NCI-H1092 treated with DMSO at 0.1 percent for 48 hours (cell line): Measurements from ENCODE around the gene ITFG1.
A peak's percentile ranks its signal among the peaks of the same experiment; 100 is the strongest.
"Not testable (repeated sequence)": the region's sequence is repeated elsewhere in the genome, so short reads cannot be mapped to it uniquely, and the experiment has no call there.

ENCODE experiments used
- DNase-seq: peaks from one replicate; lab custom pipeline; 2025; lab: John Stamatoyannopoulos, UW

Gene ITFG1

DNA sequence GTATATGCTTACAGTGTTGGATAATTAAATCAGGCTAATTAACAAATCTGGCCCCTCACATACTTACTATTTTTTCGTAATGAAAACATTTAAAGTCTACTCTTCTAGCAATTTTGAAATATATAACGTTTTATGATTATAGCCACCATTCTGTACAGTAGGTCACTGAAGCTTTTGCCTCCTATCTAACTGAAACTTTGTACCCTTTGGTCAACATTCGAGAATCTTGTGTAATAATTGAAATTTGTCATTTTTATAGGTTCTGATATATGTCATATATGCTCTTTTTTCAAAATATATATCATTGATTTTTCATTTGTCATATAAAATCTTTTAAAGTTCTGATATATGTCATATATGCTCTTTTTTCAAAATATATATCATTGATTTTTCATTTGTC, 12.9 kb upstream of the ITFG1 start:
- no peak for DNase-seq

DNA sequence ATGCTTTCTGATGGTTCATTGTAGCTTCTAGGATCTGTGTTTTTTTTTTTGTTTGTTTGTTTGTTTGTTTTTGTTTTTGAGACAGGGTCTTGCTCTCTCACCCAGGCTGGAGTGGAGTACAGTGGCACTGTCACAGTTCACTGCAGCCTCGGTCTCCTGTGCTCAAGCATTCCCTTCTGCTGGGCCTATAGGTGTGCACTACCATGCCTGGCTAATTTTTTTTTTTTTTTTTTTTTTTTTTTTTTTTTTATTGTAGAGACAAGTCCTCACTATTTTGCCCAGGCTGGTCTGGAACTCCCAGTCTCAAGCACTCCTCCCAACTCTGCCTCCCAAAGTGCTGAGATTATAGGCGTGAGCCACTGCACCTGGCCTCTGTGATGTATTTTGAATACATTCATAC, 12.1 kb upstream of the ITFG1 start:
- not testable (repeated sequence) for DNase-seq

DNA sequence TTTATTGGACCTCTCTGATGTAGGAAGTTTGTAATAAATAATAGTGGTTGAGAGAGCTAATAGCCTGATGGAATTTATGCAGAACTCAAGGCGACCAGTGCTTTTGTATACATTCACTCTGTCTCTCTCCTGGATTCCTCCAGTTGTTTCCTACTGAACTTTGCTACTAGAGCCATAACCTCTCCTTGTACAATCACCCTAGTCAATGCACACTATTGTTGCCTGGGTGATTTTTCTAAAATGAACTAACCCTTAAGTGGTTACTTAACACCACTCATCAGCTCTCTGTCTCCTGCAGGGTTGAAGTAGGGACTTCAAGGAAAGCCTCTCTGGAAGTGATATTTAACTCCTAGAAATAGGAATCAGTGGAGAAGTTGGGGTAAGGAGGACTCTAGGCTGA, 9.9 kb upstream of the ITFG1 start:
- no peak for DNase-seq

DNA sequence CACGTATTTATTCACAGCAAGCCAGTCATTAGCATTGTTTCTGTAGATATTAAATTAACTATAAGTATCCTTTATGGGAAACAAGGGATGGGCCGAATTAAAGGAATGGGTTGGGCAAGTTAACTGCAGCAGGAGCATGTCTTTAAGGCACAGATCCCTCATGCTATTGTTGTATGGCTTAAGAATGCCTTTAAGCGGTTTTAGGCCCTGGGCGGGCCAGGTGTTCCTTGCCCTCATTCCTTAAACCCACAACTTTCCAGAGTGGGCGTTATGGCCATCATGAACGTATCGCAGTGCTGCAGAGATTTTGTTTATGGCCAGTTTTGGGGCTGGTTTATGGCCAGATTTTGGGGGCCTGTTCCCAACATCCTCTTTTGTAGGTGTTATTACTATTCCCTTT, 9.3 kb upstream of the ITFG1 start:
- DNase-seq, result no peak

DNA sequence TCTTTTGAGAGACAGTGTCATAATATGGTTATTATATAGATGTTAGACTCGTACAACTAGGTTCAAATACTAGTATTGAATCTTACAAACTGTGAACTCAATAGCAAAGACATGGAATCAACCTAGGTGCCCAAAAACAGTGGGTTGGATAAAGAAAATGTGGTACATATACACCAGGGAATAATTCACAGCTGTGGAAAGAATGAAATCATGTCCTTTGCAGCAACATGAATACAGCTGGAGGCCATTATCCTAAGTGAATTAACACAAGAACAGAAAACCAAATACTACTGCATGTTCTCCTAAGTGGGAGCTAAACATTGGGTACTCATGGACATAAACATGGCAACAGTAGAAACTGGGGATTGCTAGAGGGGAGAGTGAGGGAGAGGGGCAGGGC, 8.4 kb upstream of the ITFG1 start:
- DNase-seq, result no peak

DNA sequence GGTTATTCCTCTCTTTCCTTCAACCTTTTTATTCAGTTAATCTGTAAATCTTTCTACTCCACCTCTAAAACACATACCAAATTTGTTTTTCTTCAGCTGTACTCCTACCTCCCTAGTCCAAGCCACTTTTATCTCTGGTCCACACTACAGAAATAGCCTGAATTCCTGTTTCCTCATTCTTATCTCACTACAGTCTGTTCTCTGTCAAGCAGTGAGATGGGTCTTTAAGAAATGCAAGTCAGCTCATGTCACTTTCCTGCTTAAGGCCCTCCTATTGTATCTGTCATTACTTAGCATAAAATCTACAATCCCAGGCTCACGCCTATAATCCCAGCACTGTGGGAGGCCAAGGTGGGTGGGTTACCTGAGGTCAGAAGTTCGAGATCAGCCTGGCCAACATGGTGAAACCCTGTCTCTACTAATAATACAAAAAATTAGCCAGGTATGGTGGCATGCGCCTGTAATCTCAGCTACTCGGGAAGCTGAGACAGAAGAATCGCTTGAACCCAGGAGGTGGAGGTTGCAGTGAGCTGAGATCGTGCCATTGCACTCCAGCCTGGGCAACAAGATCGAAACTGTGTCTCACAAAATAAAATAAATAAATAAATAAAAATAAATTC, 7.3 kb upstream of the ITFG1 start:
- not testable (repeated sequence) for DNase-seq

DNA sequence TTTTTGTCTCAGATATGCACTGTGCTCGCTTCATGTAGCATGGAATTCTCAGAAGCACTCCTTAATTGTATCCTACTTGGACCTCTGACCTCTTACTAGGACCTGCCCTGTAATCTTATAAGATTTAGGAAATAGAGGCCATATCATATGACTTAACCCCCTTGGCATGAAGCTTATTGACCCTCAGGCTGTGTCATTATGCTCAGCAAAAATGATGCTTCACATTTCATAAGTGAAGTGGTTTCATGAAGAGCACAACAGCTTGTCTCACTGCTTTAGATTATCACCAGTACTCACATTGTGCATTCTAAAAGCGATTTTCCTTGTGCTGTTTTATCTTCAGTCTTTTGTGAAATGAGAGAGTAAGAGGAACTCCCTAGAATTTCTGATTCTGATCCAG, 6.6 kb upstream of the ITFG1 start:
- no peak for DNase-seq

DNA sequence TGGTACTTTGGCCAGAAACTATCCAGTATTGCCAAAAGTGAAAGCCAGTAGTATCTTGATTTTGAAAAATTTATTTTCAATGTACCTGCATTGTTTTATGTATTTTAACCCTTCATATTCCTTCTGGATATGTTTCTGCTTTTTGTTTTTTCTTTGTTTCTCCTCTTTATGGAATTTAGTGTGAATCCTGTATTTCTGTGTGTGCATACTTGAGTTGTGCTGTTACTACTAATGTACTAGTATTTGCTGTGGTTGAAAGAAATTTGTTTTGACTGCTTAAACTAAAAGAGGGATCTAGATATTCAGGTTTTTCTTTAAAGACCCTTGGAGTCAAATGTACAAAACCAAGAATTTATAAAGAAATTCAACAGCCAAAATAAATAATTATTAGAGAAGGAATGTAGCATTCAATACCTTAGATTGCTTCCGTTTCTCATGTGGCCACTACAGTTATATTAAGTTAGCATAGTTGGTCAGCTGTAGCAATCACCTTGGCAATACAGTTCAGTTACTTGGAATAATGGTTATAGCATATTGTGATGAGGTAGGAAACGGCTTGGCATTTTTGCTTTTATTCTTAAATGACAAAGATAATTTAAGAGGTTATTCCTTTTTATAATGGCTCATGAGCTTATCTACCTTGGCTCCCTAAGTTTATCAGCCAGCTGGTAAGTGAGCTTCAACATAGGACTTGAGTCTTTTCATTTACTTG, 5.2 kb upstream of the ITFG1 start:
- no peak for DNase-seq

DNA sequence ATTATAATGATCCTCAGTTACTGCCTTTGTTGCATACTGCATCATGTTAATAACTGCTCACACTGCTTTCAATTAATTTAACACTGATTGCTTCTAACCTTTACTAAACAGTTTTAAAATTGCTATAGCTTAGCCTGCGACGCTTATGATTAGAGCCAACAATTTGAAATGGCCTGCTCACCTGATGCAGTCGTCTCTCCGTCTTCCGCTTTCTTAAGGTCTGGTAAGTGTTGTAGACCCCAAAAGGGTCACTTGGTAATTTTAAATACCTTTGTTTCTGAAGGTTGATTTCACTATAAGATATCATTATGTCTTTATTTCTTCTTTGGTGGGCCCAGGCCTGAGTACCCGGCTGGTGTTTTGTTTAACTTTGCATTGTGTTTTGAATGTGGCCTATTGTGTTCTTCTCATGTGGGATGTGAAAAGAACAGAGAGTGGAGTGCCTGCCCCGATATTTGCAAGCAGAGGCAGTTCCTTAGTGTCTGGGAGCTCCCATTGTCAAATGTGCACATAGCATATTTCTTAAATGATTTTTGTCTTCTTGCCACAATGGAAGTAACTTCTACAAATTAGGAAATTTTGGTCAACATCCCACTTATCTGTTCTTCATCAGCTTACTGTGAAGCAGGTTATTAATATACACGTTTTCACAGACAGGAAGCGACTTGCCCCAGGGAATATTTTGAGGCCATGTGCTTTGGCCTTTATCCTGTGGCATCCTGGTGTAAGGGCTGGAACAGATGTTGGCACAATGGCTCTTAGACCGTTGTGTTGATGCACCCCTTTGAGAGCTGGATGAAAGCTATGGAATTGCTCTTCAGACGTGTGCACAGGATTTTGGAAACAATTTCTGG, 3.1 kb upstream of the ITFG1 start:
- DNase-seq, result no peak

DNA sequence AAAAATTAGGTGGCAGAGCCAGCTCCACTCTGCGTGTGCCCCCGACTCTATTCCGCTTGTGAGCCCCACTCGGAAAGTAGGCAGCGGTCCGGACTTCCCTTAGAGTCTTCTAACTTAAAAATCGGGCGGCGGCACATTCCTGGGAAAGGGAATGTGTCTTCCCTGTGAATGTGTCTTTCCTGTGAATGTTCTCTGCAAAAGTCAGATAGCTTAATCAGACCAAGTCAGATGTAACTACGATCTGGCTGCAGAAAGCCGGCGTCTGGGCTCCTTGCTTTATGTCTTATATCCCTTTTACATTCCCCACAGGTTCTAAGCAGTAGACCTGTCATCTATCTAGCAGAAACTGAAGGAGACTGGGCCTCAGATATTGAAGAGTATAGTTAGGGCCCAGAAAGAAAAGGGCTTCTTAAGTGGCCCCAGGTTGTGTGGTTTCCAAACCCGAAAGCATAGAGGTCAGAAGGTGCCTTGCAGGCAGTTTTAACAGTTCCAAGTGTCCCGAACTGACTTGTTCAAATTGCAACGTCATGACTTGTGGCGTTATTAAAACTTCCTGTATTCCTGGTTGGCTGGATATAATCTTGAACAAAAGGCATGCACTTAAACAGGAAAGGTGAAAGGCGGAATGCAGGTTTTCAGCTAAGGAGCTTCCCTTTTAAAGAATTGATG, 869 bp upstream of the ITFG1 start:
- DNase-seq, result peak; percentile 25

DNA sequence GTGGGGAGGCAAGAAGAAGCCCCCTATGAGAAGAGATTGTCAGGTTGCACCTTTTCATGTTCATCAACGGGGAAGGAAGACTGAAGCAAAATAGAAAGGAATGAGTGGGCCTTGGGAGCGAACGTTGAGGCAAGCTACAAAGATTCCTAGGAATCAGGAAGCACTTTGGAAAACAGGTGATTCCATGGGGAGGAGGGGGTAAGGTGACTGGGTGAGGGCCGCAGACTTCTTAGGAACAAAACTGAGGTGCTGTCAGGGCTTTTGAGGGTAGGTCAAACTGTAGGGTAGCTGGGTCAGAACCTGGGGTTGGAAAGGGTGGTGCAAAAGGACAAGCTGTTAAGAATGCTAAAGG, 528 bp downstream of the ITFG1 start:
- DNase-seq, result no peak

DNA sequence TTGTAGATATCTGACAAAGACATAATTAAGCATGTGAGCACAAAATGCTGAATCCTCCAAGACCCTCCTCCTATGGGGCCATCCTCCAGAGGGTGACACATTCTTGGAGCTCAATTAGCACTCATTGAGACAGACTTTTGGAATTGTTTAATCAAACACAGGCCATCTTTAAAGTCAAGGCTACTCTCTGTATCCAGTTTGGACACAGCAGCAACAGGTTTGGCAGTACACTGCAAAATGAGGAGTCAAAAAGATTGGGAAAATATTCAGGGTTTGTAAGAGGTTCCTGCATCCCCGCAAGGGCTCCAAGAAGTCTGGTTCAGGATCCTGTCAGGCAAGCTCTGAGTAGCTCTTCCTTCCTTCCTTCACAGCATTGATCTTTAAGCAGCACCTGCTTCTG, 1.3 kb downstream of the ITFG1 start:
- DNase-seq, result no peak

DNA sequence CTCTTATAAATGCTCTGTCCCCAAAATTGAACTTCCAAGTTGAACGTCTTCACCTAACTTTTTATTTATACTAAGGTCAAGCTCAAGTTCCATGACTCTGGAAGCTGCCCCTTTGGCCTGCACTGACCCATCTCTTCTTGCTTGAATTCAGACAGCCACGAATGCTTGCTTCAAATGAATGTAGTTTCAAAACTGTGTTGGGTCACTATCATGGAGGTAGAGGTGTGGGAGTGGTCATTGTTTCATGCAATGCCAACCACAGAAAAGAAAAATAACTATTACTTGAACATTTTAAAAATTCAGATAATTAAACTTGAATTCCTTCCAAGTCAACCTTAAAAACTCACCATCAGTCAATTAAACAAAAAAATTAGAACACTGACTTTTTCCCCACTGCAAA, 2.5 kb downstream of the ITFG1 start:
- no peak for DNase-seq

DNA sequence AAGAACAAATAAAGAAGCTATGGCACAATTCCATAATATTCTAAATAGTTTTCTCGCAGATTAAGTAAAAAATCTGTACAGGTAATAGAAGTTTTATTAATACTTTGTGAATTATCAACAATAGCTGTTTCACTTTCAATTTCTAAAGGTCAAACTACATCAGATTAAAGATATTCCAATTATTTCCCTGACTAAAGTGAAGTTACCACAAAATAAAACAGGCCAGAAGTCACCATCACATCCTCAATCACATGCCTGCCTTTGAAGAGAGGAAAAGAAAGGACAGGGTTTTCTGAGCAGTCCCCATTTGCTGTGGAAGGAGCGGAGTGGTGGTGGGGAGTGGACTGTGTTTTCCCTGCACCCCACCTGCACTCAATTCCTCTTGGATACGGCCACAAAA, 11.1 kb downstream of the ITFG1 start:
- DNase-seq, result no peak

DNA sequence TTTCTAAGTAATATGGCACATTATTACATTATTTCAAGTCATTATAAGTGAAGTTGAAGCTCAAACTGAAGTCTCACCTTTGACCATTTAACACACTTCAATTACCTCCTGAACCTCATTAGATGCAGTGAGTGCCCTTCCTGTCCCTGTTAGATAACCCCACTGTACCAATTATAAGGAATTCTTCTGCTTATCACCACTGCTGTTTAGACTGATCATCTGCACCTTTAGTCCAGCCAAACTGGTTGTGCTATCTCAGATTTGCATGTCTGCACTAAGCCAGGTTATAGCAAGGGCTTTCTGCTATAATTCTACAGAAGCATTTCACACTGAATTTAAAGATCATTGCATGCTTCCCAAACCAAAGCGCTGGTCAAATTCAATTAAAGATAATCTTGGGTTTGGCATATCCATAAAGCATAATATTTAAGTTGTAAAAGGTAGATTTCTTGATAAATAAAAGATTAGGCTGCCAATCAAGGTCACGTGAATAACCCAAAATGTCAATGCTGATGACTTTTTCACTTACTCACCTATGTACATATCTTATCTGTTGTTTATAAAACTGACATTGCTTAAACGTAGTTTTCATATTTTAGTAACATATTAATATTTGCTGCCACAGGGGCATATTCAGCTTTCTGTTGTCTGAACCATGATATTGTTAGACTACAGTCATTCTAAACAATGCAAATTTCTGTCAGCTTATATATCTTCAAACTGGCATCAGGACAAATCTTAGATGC, 11.9 kb downstream of the ITFG1 start:
- DNase-seq, result no peak

DNA sequence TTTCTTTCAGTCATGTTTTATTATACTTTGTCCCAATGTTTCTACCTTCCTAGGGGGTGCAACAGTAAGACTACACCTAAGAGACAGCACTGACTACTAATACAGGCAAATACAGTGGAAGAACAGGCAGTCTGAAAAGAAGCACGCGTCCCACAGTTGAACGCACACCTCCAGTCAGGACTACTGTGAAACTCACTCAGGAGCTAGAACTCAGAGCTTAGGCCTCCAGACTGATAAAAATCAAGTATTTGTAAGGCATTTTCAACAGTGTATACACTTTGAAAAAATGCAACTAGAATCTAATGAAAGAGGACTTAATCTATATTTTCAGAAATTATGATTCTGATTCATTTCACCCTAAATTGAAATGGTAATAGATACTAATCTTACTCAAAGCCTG, 14.4 kb downstream of the ITFG1 start:
- no peak for DNase-seq

DNA sequence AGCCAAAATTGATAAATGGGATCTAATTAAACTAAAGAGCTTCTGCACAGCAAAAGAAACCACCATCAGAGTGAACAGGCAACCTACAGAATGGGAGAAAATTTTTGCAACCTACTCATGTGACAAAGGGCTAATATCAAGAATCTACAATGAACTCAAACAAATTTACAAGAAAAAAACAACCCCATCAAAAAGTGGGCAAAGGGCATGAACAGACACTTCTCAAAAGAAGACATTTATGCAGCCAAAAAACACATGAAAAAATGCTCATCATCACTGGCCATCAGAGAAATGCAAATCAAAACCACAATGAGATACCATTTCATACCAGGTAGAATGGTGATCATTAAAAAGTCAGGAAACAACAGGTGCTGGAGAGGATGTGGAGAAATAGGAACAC, 18.0 kb downstream of the ITFG1 start:
- DNase-seq, result not testable (repeated sequence)

DNA sequence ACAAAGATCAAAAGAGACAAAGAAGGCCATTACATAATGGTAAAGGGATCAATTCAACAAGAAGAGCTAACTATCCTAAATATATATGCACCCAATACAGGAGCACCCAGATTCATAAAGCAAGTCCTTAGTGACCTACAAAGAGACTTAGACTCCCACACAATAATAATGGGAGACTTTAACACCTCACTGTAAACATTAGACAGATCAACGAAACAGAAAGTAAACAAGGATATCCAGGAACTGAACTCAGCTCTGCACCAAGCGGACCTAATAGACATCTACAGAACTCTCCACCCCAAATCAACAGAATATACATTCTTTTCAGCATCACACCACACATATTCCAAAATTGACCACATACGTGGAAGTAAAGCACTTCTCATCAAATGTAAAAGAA, 20.8 kb downstream of the ITFG1 start:
- not testable (repeated sequence) for DNase-seq

DNA sequence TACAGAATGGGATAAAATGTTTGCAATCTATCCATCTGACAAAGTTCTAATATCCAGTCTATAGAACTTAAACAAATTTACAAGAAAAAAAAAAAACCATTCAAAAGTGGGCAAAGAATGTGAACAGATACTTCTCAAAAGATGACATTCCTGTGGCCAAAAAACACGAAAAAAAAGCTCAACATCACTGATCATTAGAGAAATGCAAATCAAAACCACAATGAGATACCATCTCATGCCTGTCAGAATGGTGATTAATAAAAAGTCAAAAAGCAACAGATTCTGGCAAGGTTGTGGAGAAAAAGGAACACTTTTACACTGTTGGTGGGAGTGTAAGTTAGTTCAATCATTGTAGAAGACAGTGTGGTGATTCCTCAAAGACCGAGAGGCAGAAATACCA, 26.6 kb downstream of the ITFG1 start:
- DNase-seq, result not testable (repeated sequence)

DNA sequence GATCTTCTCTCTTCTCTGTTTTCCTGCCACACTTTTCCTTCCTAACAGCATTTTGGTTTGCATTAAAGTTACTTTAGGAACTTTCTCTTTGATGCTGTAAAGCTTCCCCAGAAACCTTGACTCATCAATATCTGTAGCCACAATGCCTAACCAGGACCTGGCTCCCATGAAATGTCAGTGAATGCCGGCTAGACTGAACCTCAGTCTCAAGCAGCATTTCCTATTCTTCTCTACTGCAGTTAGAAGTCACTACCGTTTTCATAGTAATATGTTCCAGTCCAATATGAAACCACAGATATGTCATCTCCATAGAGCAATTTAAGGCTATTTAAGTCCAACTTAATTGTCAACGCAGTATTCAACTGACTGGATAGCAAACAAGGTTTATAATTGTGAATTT, 28.9 kb downstream of the ITFG1 start:
- DNase-seq, result no peak

DNA sequence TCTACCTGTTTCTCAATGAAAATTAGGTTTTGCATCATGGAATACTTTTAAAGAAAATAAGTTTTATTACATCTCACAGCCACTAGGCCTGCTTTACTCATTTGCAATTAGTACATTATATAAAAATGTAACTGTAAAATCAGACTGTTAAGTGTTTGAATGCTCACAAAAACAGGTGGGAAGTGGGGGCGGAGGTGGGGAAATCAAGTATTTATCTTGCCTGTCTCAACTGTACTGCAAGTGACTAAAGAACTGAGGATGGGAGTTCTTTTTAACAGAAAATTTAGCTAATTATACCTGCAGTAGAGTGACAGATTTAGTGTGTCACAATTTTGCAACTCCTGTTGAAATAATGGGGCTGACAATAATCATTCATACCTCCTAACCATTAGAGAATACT, 34.1 kb downstream of the ITFG1 start:
- DNase-seq, result no peak

DNA sequence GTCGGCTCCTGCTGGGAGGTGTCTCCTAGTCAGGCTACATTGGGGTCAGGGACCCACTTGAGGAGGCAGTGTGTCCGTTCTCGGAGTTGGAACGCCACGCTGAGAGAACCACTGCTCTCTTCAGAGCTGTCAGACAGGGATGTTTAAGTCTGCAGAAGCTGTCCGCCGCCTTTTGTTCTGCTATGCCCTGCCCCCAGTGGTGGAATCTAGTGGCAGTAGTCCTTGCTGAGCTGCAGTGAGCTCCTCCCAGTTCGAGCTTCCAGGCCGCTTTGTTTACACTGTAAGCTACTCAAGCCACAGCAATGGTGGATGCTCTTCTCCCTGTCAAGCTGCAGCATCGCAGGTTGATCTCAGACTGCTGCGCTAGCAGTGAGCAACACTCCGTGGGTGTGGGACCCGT, 36.0 kb downstream of the ITFG1 start:
- no peak for DNase-seq
